ENCODE data around the gene P2RY13. TPM values are rescaled to one million over a fixed set of nuclear protein-coding genes. Genes with fewer than 3 reads are reported as not detected.

Gene P2RY13
- total RNA-seq, 2 experiments from 2014 or later, result not detected

GRCh38 chr3:151350656-151351055, 21.3 kb upstream of the P2RY13 start:
- no TSS peak for BruUV-seq (replicated peaks)
- Histone ChIP-seq H3K79me2 (ENCODE audit: insufficient read depth, low read depth, low read length) (no peaks in the 10 kb centered on the region), H4K20me1 (ENCODE audit: insufficient read depth, low read length) (no peaks in the 10 kb centered on the region), H2AFZ (ENCODE audit: low read length) (no peak overlapping the region), H3K4me2 (ENCODE audit: low read length) (no peak overlapping the region), H3K36me3 (ENCODE audit: insufficient read depth, low read length) (no peaks in the 10 kb centered on the region), H3K27ac (ENCODE audit: low read depth, low read length, poor library complexity, severe bottlenecking) (no peak overlapping the region), H3K9me2 (ENCODE audit: insufficient read depth, low read length) (no peaks in the 10 kb centered on the region), H3K9me3 (ENCODE audit: low read length) (no peaks in the 10 kb centered on the region), H3K4me1 (ENCODE audit: insufficient read depth, low read length, poor library complexity, severe bottlenecking) (no peaks in the 10 kb centered on the region), H3K4me3 (ENCODE audit: low read depth, low read length, poor library complexity, severe bottlenecking) (no peak overlapping the region)
- no peak for DNase-seq (ENCODE audit: low spot score)
- ChIA-PET POLR2A (no interaction called here), CTCF (ENCODE audit: unreplicated experiment) (no interaction called here)
- no peak for TF ChIP-seq EZH2phosphoT487 (IDR thresholded peaks at IDR 0.05; ENCODE audit: borderline replicate concordance, low read depth, low read length)
- TF ChIP-seq, protein P1, sequence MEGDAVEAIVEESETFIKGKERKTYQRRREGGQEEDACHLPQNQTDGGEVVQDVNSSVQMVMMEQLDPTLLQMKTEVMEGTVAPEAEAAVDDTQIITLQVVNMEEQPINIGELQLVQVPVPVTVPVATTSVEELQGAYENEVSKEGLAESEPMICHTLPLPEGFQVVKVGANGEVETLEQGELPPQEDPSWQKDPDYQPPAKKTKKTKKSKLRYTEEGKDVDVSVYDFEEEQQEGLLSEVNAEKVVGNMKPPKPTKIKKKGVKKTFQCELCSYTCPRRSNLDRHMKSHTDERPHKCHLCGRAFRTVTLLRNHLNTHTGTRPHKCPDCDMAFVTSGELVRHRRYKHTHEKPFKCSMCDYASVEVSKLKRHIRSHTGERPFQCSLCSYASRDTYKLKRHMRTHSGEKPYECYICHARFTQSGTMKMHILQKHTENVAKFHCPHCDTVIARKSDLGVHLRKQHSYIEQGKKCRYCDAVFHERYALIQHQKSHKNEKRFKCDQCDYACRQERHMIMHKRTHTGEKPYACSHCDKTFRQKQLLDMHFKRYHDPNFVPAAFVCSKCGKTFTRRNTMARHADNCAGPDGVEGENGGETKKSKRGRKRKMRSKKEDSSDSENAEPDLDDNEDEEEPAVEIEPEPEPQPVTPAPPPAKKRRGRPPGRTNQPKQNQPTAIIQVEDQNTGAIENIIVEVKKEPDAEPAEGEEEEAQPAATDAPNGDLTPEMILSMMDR (conservative IDR thresholded peaks at IDR 0.05; ENCODE audit: low read length), result no peak
- intact Hi-C loops (cut with micrococcal nuclease; ENCODE audit: unreplicated experiment), result no loop called here

- no peak for DNase-seq (ENCODE audit: low spot score)
- H3K4me3 ChIP-seq (ENCODE audit: low read depth, low read length, poor library complexity, severe bottlenecking), result no peak overlapping the region
- H4K20me1 ChIP-seq (ENCODE audit: insufficient read depth, low read length), result no peaks in the 10 kb centered on the region
- ChIA-PET CTCF (ENCODE audit: unreplicated experiment) (no interaction called here), POLR2A (no interaction called here)
- no peaks in the 10 kb centered on the region for H3K79me2 ChIP-seq (ENCODE audit: insufficient read depth, low read depth, low read length)
- H3K9me3 ChIP-seq (ENCODE audit: low read length), result no peaks in the 10 kb centered on the region
- no peaks in the 10 kb centered on the region for H3K4me1 ChIP-seq (ENCODE audit: insufficient read depth, low read length, poor library complexity, severe bottlenecking)
- no TSS peak for BruUV-seq (replicated peaks)
- intact Hi-C loops (cut with micrococcal nuclease; ENCODE audit: unreplicated experiment), result no loop called here
- no peak overlapping the region for H3K4me2 ChIP-seq (ENCODE audit: low read length)
- H3K9me2 ChIP-seq (ENCODE audit: insufficient read depth, low read length), result no peaks in the 10 kb centered on the region
- H3K27ac ChIP-seq (ENCODE audit: low read depth, low read length, poor library complexity, severe bottlenecking), result no peak overlapping the region
- TF ChIP-seq EZH2phosphoT487 (IDR thresholded peaks at IDR 0.05; ENCODE audit: borderline replicate concordance, low read depth, low read length), result no peak
- TF ChIP-seq, protein P1 (conservative IDR thresholded peaks at IDR 0.05; ENCODE audit: low read length), result no peak
- no peaks in the 10 kb centered on the region for H3K36me3 ChIP-seq (ENCODE audit: insufficient read depth, low read length)
- no peak overlapping the region for H2AFZ ChIP-seq (ENCODE audit: low read length)
Measured at GRCh38 chr3:151347432-151347831, 18.1 kb upstream of the P2RY13 start.

GRCh38 chr3:151346292-151346691, 16.9 kb upstream of the P2RY13 start:
- CTCF ChIA-PET (ENCODE audit: unreplicated experiment), result no interaction called here
- Histone ChIP-seq H3K27ac (ENCODE audit: low read depth, low read length, poor library complexity, severe bottlenecking) (no peak overlapping the region), H2AFZ (ENCODE audit: low read length) (no peak overlapping the region), H3K9me3 (ENCODE audit: low read length) (no peaks in the 10 kb centered on the region), H3K4me2 (ENCODE audit: low read length) (no peak overlapping the region), H3K4me1 (ENCODE audit: insufficient read depth, low read length, poor library complexity, severe bottlenecking) (no peaks in the 10 kb centered on the region), H3K9me2 (ENCODE audit: insufficient read depth, low read length) (no peaks in the 10 kb centered on the region), H3K36me3 (ENCODE audit: insufficient read depth, low read length) (no peaks in the 10 kb centered on the region), H3K79me2 (ENCODE audit: insufficient read depth, low read depth, low read length) (no peaks in the 10 kb centered on the region), H3K4me3 (ENCODE audit: low read depth, low read length, poor library complexity, severe bottlenecking) (no peak overlapping the region), H4K20me1 (ENCODE audit: insufficient read depth, low read length) (no peaks in the 10 kb centered on the region)
- no peak for TF ChIP-seq EZH2phosphoT487 (IDR thresholded peaks at IDR 0.05; ENCODE audit: borderline replicate concordance, low read depth, low read length)
- TF ChIP-seq, protein P1 (conservative IDR thresholded peaks at IDR 0.05; ENCODE audit: low read length), result no peak
- BruUV-seq (replicated peaks), result no TSS peak
- intact Hi-C loops (cut with micrococcal nuclease; ENCODE audit: unreplicated experiment), result no loop called here
- POLR2A ChIA-PET, result interaction anchor here (1.0 kb wide), 1 partner anchor 21 kb away, joined by 3 read pairs; no protein-coding TSS in a partner anchor
- no peak for DNase-seq (ENCODE audit: low spot score)
